Fibroblast of pulmonary artery (primary cell): Measurements from ENCODE around the gene CLEC2D.
"Not testable (repeated sequence)": the region's sequence is repeated elsewhere in the genome, so short reads cannot be mapped to it uniquely, and the experiment has no call there.

Experiments used
- DNase-seq: peaks from one replicate; pipeline ENCODE4 v3.0.0-alpha.2; 2010; ENCODE audit warnings: low read depth
- H3K4me3 ChIP-seq: replicated peaks from 2 replicates; pipeline ENCODE4 v1.5.1; 2011; ENCODE audit warnings: low read depth, mild to moderate bottlenecking, control low read depth, low read length, moderate library complexity
- TF ChIP-seq, protein P1 (sequence below): IDR thresholded peaks from 2 replicates; pipeline ENCODE4 v1.5.1; 2011; ENCODE audit warnings: mild to moderate bottlenecking, control low read depth, low read length, inconsistent platforms; ENCODE audit errors: missing control alignments

The CLEC2D gene

GRCh38 chr12:9731393-9731792, 61.9 kb downstream of the CLEC2D start:
- H3K4me3 ChIP-seq = no peak overlapping the region
- no peak for DNase-seq
- TF ChIP-seq, protein P1, sequence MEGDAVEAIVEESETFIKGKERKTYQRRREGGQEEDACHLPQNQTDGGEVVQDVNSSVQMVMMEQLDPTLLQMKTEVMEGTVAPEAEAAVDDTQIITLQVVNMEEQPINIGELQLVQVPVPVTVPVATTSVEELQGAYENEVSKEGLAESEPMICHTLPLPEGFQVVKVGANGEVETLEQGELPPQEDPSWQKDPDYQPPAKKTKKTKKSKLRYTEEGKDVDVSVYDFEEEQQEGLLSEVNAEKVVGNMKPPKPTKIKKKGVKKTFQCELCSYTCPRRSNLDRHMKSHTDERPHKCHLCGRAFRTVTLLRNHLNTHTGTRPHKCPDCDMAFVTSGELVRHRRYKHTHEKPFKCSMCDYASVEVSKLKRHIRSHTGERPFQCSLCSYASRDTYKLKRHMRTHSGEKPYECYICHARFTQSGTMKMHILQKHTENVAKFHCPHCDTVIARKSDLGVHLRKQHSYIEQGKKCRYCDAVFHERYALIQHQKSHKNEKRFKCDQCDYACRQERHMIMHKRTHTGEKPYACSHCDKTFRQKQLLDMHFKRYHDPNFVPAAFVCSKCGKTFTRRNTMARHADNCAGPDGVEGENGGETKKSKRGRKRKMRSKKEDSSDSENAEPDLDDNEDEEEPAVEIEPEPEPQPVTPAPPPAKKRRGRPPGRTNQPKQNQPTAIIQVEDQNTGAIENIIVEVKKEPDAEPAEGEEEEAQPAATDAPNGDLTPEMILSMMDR = no peak

DNA sequence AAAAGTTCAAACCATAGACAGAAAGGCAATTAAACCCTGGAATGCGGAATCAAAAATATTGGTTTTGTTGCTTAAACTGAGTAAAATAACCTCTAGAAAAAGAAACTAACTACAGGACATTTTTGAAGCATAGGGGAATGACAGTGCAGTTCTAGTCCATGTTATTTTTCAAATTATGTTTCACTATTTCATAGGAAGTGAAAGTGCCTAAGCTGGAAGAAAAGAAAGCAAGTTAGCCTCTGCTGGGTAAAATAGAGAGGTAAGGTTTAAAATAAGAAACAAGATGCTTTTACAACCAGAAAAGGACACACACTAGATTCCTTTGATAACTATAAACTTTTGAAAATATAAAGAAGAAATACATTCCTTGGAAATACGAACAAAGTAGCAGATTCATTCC, 62.3 kb downstream of the CLEC2D start:
- no peak for DNase-seq
- TF ChIP-seq, protein P1 = no peak
- H3K4me3 ChIP-seq = no peak overlapping the region

GRCh38 chr12:9732921-9733461, 63.5 kb downstream of the CLEC2D start, which contains the start of gene CLECL1:
TSS of gene CLECL1 (minus strand) at chr12:9733097.
- no peak within 1 kb of the TSS for H3K4me3 ChIP-seq
- DNase-seq = no peak
- TF ChIP-seq, protein P1 = no peak

DNA sequence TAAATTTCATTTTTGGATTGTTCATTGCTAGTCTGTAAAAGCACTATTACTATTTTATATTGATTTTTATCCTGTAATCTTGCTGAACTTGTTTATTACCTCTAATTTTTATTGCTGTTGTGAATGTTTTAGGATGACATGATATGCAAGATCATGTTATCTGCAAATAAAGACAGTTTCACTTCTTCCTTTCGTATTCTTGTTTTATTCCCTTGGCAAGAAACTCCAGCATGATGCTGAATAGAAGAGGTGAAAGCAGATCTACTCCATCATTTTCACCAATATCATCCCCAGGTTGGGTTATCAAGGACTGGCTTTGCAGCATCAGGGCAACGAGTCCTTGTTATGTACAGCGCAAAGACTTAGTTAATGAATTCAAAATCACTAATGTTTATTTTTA, 66.1 kb downstream of the CLEC2D start:
- no peak overlapping the region for H3K4me3 ChIP-seq
- TF ChIP-seq, protein P1 = no peak
- no peak for DNase-seq

DNA sequence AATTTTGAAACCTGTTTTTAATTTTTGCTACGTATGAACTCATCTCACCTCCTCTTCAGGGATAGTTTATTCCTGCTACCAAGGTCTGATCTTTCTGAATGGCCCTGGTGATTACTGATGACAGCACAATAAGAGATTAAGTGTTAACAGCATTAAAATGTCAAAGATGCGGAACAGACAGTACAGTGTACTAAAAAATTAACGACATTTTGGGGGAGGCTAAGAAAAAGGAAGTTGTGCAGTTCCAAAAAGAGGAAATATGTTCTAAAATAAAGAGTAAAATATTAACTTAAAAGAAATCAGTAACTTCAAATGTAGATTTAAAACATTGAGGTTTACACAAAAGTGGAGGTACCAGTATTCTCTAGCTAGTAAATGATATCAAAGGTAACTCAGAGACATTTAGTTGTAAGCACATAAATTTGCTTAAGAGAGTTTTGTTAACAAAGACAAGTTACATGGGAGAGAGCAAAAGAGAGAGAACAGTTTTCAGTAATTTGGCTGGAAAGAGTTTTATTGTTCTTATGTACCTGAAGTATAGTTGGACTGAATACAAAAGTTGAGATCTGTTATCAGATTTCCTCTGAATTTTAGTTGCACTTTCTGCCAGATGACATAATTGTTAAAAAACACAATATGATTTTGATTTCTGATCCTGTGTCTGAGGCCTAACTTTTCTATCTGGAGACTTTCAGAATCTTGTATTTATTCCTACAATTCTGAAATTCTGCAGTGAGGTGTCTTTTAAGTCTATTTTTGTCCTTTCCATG, 67.6 kb downstream of the CLEC2D start:
- H3K4me3 ChIP-seq = no peak overlapping the region
- DNase-seq = no peak

GRCh38 chr12:9738905-9739304, 69.4 kb downstream of the CLEC2D start:
- not testable (repeated sequence) for H3K4me3 ChIP-seq, DNase-seq

More for the DNA sequence above, 67.6 kb downstream of the CLEC2D start:
- TF ChIP-seq, protein P1 = no peak

GRCh38 chr12:9739404-9740105, 70.0 kb downstream of the CLEC2D start:
- H3K4me3 ChIP-seq = peak overlapping the region; percentile 32
- not testable (repeated sequence) for DNase-seq
